Lung (tissue), 12 donors: ENCODE measurements around the gene AIMP1. TPM values are rescaled to one million over a fixed set of nuclear protein-coding genes. Genes with fewer than 3 reads are reported as not detected.

Source experiments
- ATAC-seq: fragments of 200-7000 bp; cut with Tn5 transposase; one replicate; pipeline ENCODE4 v1.9.1; 2020; ENCODE audit warnings: moderate number of reproducible peaks; ENCODE audit not compliant: insufficient read depth, low FRiP score
- DNase-seq, 3 donors: peaks; one replicate each; pipeline ENCODE4 v3.0.0-alpha.2; 2013 to 2017
- H3K27ac ChIP-seq, 2 donors: one replicate each; pipeline ENCODE4 v1.5.1; 2013; ENCODE audit warnings: mild to moderate bottlenecking in 2 of 2, moderate library complexity in 2 of 2, control low read depth in 1 of 2, inconsistent platforms in 1 of 2, low read depth in 1 of 2, low read length in 1 of 2
- H3K27me3 ChIP-seq, 3 donors: one replicate each; pipeline ENCODE4 v1.5.1; 2013; ENCODE audit warnings: low read length in 2 of 3; ENCODE audit not compliant: control insufficient read depth in 3 of 3, insufficient read depth in 3 of 3
- H3K36me3 ChIP-seq, 4 donors: one replicate each; pipeline ENCODE4 v1.5.1; 2013; ENCODE audit warnings: low read length in 4 of 4, mild to moderate bottlenecking in 1 of 4, moderate library complexity in 1 of 4; ENCODE audit not compliant: control insufficient read depth in 4 of 4, insufficient read depth in 4 of 4
- H3K4me1 ChIP-seq, 5 donors: one replicate each; pipeline ENCODE4 v1.5.1; 2013; ENCODE audit warnings: low read length in 5 of 5, mild to moderate bottlenecking in 2 of 5, moderate library complexity in 1 of 5; ENCODE audit not compliant: control insufficient read depth in 5 of 5, insufficient read depth in 5 of 5
- H3K4me3 ChIP-seq: one replicate; pipeline ENCODE4 v1.5.1; 2013; ENCODE audit warnings: mild to moderate bottlenecking, control low read depth, moderate library complexity
- H3K9ac ChIP-seq, 2 donors: one replicate each; pipeline ENCODE4 v1.5.1; 2013; ENCODE audit warnings: low read length in 2 of 2, control low read depth in 1 of 2; ENCODE audit not compliant: insufficient read depth in 1 of 2
- H3K9me3 ChIP-seq, 4 donors: one replicate each; pipeline ENCODE4 v1.5.1; 2013; ENCODE audit warnings: low read length in 3 of 4, mild to moderate bottlenecking in 1 of 4, moderate library complexity in 1 of 4; ENCODE audit not compliant: control insufficient read depth in 4 of 4, insufficient read depth in 3 of 4
- CTCF ChIP-seq: IDR thresholded peaks from 2 replicates; pipeline ENCODE4 v1.5.1; 2012; ENCODE audit warnings: mild to moderate bottlenecking; ENCODE audit errors: control extremely low read depth, extremely low read depth
- WGBS, 2 donors: extraction: QIAGEN DNeasy Blood & Tissue Kit; methylation state at CpG; one replicate each; pipeline ENCODE4 v1.1.7; 2013; 5-methylcytosine and 5-hydroxymethylcytosine counted together
- polyA plus RNA-seq, 2 donors: library from polyadenylated mRNA; stranded (reverse); fragments of 200-250 nt; gene quantifications; one replicate each; pipeline ENCODE4 v1.2.1, GENCODE V29; 2013
- total RNA-seq, 2 donors: library from RNA; depleted of rRNA in 1 of 2; stranded (reverse); fragments of >200 nt in 1 of 2; gene quantifications; one replicate each; pipeline ENCODE4 v1.2.1, GENCODE V29; 2014 to 2021
- donor health status: control.
- donor health status: control.
- donor health status: Bipolar disorder and iron deficiency.
- donor health status: healthy.
- donor health status: DM: yes; HTN: yes; CAD: no.

AIMP1 gene
- total and polyA plus RNA-seq, 4 donors = 28.7 to 40.7 (median 30.1) TPM

- Histone ChIP-seq H3K27ac (no peak overlapping the region), H3K27me3 (no peaks in the 10 kb centered on the region), H3K4me1 (no peaks in the 10 kb centered on the region), H3K36me3 (peaks cover 12 to 44% (median 37%) of the 10 kb centered on the region in 4 donors), H3K4me3 (no peak overlapping the region), H3K9ac (no peak overlapping the region), H3K9me3 (peaks cover 0 to 3% (median 0%) of the 10 kb centered on the region in 4 donors)
- no peak for DNase-seq
- no peak for ATAC-seq
- no peak for TF ChIP-seq CTCF
These were observed 21.6 kb downstream of the AIMP1 start for GRCh38 chr4:106337916-106338315.

- DNase-seq (no peak), ATAC-seq (no peak)
- Histone ChIP-seq H3K9me3 (peaks cover 0 to 3% (median 0%) of the 10 kb centered on the region in 4 donors), H3K27me3 (no peaks in the 10 kb centered on the region), H3K9ac (no peak overlapping the region), H3K4me1 (no peaks in the 10 kb centered on the region), H3K36me3 (peaks cover 12 to 39% (median 35%) of the 10 kb centered on the region in 4 donors), H3K27ac (no peak overlapping the region), H3K4me3 (no peak overlapping the region)
- WGBS, 2 donors = 98 to 100% methylated on average over 3 of the region's 3 CpGs
- no peak for TF ChIP-seq CTCF
These were observed 22.3 kb downstream of the AIMP1 start for GRCh38 chr4:106338671-106339070.

- 96 to 99% methylated on average over 4 of the region's 4 CpGs for WGBS, 2 donors
- Histone ChIP-seq H3K9me3 (peaks cover 0 to 3% (median 0%) of the 10 kb centered on the region in 4 donors), H3K27ac (no peak overlapping the region), H3K36me3 (peaks cover 12 to 38% (median 32%) of the 10 kb centered on the region in 4 donors), H3K4me3 (no peak overlapping the region), H3K9ac (no peak overlapping the region), H3K27me3 (no peaks in the 10 kb centered on the region), H3K4me1 (peaks cover 0 to 5% (median 0%) of the 10 kb centered on the region in 5 donors)
- ATAC-seq (no peak), DNase-seq (no peak)
- TF ChIP-seq CTCF = no peak
These were observed 23.1 kb downstream of the AIMP1 start for GRCh38 chr4:106339431-106339830.

GRCh38 chr4:106340774-106341173 lies 24.4 kb downstream of the AIMP1 start:
- no peaks in the 10 kb centered on the region for H3K27me3 ChIP-seq

More at GRCh38 chr4:106340774-106341173, 24.4 kb downstream of the AIMP1 start:
- Histone ChIP-seq H3K4me3 (no peak overlapping the region), H3K9me3 (peaks cover 0 to 3% (median 0%) of the 10 kb centered on the region in 4 donors), H3K27ac (no peak overlapping the region), H3K9ac (no peak overlapping the region), H3K4me1 (peaks cover 0 to 6% (median 0%) of the 10 kb centered on the region in 5 donors), H3K36me3 (peaks cover 12 to 34% (median 31%) of the 10 kb centered on the region in 4 donors)
- WGBS, 2 donors = 89 to 100% methylated on average over 1 of the region's 1 CpG
- ATAC-seq (no peak), DNase-seq (no peak)
- no peak for TF ChIP-seq CTCF
